Measurements from ENCODE around the gene BSN.

DNA sequence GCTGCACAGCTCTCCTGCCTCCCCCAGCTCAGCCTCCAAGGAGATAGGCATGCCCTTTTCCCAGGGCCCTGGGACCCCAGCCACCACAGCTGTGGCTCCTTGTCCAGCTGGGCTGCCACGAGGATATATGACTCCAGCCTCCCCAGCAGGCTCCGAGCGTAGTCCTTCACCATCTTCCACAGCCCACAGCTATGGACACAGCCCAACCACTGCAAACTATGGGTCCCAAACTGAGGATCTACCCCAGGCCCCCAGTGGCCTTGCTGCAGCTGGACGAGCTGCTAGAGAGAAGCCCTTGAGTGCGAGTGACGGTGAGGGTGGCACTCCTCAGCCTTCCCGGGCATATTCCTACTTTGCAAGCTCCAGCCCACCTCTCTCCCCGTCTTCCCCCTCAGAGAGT is 99.3 kb downstream of the BSN start:
- TF ChIP-seq, protein P1, sequence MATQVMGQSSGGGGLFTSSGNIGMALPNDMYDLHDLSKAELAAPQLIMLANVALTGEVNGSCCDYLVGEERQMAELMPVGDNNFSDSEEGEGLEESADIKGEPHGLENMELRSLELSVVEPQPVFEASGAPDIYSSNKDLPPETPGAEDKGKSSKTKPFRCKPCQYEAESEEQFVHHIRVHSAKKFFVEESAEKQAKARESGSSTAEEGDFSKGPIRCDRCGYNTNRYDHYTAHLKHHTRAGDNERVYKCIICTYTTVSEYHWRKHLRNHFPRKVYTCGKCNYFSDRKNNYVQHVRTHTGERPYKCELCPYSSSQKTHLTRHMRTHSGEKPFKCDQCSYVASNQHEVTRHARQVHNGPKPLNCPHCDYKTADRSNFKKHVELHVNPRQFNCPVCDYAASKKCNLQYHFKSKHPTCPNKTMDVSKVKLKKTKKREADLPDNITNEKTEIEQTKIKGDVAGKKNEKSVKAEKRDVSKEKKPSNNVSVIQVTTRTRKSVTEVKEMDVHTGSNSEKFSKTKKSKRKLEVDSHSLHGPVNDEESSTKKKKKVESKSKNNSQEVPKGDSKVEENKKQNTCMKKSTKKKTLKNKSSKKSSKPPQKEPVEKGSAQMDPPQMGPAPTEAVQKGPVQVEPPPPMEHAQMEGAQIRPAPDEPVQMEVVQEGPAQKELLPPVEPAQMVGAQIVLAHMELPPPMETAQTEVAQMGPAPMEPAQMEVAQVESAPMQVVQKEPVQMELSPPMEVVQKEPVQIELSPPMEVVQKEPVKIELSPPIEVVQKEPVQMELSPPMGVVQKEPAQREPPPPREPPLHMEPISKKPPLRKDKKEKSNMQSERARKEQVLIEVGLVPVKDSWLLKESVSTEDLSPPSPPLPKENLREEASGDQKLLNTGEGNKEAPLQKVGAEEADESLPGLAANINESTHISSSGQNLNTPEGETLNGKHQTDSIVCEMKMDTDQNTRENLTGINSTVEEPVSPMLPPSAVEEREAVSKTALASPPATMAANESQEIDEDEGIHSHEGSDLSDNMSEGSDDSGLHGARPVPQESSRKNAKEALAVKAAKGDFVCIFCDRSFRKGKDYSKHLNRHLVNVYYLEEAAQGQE (IDR thresholded peaks at IDR 0.05; ENCODE audit: low read depth): no peak
- TF ChIP-seq NFIC (IDR thresholded peaks at IDR 0.05) (no peak), EP300 (IDR thresholded peaks at IDR 0.05; ENCODE audit: borderline replicate concordance) (no peak), CREB1 (IDR thresholded peaks at IDR 0.05; ENCODE audit: low read depth) (no peak), YY1 (IDR thresholded peaks at IDR 0.05; ENCODE audit: low read depth) (no peak), RAD21 (IDR thresholded peaks at IDR 0.05; ENCODE audit: low read depth) (no peak), CEBPB (IDR thresholded peaks at IDR 0.05) (no peak)
- TF ChIP-seq, protein P2, sequence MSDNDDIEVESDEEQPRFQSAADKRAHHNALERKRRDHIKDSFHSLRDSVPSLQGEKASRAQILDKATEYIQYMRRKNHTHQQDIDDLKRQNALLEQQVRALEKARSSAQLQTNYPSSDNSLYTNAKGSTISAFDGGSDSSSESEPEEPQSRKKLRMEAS (IDR thresholded peaks at IDR 0.05): no peak
